ENCODE data around the gene DCP2.

Gene DCP2

GRCh38 chr5:112971276-112971675 is 5.3 kb upstream of the DCP2 start:
- DNase-seq (ENCODE audit: low read depth) = no peak
- TF ChIP-seq, protein P1, sequence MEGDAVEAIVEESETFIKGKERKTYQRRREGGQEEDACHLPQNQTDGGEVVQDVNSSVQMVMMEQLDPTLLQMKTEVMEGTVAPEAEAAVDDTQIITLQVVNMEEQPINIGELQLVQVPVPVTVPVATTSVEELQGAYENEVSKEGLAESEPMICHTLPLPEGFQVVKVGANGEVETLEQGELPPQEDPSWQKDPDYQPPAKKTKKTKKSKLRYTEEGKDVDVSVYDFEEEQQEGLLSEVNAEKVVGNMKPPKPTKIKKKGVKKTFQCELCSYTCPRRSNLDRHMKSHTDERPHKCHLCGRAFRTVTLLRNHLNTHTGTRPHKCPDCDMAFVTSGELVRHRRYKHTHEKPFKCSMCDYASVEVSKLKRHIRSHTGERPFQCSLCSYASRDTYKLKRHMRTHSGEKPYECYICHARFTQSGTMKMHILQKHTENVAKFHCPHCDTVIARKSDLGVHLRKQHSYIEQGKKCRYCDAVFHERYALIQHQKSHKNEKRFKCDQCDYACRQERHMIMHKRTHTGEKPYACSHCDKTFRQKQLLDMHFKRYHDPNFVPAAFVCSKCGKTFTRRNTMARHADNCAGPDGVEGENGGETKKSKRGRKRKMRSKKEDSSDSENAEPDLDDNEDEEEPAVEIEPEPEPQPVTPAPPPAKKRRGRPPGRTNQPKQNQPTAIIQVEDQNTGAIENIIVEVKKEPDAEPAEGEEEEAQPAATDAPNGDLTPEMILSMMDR (IDR thresholded peaks at IDR 0.05; ENCODE audit: low read depth, low read length) = no peak
- TF ChIP-seq MYC (IDR thresholded peaks at IDR 0.05; ENCODE audit: low read depth, low read length) = no peak
- TF ChIP-seq POLR2A (IDR thresholded peaks at IDR 0.05; ENCODE audit: extremely low read depth, insufficient read length) = no peak
- TF ChIP-seq, protein P2, sequence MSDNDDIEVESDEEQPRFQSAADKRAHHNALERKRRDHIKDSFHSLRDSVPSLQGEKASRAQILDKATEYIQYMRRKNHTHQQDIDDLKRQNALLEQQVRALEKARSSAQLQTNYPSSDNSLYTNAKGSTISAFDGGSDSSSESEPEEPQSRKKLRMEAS (IDR thresholded peaks at IDR 0.05; ENCODE audit: low read depth, low read length) = no peak
- H3K4me3 ChIP-seq (ENCODE audit: low read depth, low read length) = no peak overlapping the region

- TF ChIP-seq MYC (IDR thresholded peaks at IDR 0.05; ENCODE audit: low read depth, low read length) (no peak), POLR2A (IDR thresholded peaks at IDR 0.05; ENCODE audit: extremely low read depth, insufficient read length) (no peak)
- TF ChIP-seq, protein P1 (IDR thresholded peaks at IDR 0.05; ENCODE audit: low read depth, low read length) = no peak
- TF ChIP-seq, protein P2 (IDR thresholded peaks at IDR 0.05; ENCODE audit: low read depth, low read length) = no peak
- no peak overlapping the region for H3K4me3 ChIP-seq (ENCODE audit: low read depth, low read length)
- no peak for DNase-seq (ENCODE audit: low read depth)
Observed at GRCh38 chr5:112973036-112973435, 3.6 kb upstream of the DCP2 start.

DNA sequence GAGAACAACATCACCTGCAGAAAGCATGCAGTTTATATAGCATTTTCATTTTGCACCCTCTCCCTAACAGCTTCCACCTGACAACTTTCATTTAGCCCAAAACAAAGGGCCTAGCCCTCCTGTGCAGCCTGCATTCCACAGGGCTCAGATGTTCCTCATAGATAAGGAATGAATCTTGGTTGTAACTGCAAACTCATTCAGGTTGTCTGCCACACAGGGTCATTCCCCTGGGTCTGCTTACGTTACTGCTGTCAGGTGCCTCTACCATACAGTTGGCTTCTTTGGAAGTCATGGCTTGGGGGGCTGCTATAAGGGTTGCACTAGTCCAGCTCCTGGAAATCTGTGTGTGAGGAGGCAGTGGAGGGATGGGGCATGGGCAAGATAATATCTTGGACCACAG is 2.7 kb upstream of the DCP2 start:
- no peak overlapping the region for H3K4me3 ChIP-seq (ENCODE audit: low read depth, low read length)
- DNase-seq (ENCODE audit: low read depth) = no peak
- TF ChIP-seq MYC (IDR thresholded peaks at IDR 0.05; ENCODE audit: low read depth, low read length) (no peak), POLR2A (IDR thresholded peaks at IDR 0.05; ENCODE audit: extremely low read depth, insufficient read length) (no peak)
- TF ChIP-seq, protein P2 (IDR thresholded peaks at IDR 0.05; ENCODE audit: low read depth, low read length) = no peak
- TF ChIP-seq, protein P1 (IDR thresholded peaks at IDR 0.05; ENCODE audit: low read depth, low read length) = no peak

- TF ChIP-seq, protein P2 (IDR thresholded peaks at IDR 0.05; ENCODE audit: low read depth, low read length) = no peak
- TF ChIP-seq, protein P1 (IDR thresholded peaks at IDR 0.05; ENCODE audit: low read depth, low read length) = no peak
- TF ChIP-seq POLR2A (IDR thresholded peaks at IDR 0.05; ENCODE audit: extremely low read depth, insufficient read length) = no peak
- TF ChIP-seq MYC (IDR thresholded peaks at IDR 0.05; ENCODE audit: low read depth, low read length) = no peak
- H3K4me3 ChIP-seq (ENCODE audit: low read depth, low read length) = no peak overlapping the region
- DNase-seq (ENCODE audit: low read depth) = no peak
Observed at GRCh38 chr5:112974901-112975300, 1.7 kb upstream of the DCP2 start.

- TF ChIP-seq, protein P2 (IDR thresholded peaks at IDR 0.05; ENCODE audit: low read depth, low read length) = no peak
- TF ChIP-seq, protein P1 (IDR thresholded peaks at IDR 0.05; ENCODE audit: low read depth, low read length) = no peak
- TF ChIP-seq POLR2A (IDR thresholded peaks at IDR 0.05; ENCODE audit: extremely low read depth, insufficient read length) (no peak), MYC (IDR thresholded peaks at IDR 0.05; ENCODE audit: low read depth, low read length) (no peak; the same call in 1 of the 2 replicates)
- no peak for DNase-seq (ENCODE audit: low read depth)
- peak overlapping the region; percentile 85 for H3K4me3 ChIP-seq (ENCODE audit: low read depth, low read length)
Observed at GRCh38 chr5:112975721-112976431, 722 bp upstream of the DCP2 start.
